Colonic mucosa (tissue), 4 donors: Measurements from ENCODE around the gene ITGA1. TPM values are rescaled to one million over a fixed set of nuclear protein-coding genes. Genes with fewer than 3 reads are reported as not detected.

ENCODE experiments used
- DNase-seq: peaks from one replicate; pipeline ENCODE4 v3.0.0-alpha.2; 2020
- H3K27ac ChIP-seq: fragments of 200-600 bp; one replicate; pipeline ENCODE4 v1.8.0; 2021
- H3K27me3 ChIP-seq: fragments of 200-600 bp; one replicate; pipeline ENCODE4 v1.8.0; 2021
- H3K36me3 ChIP-seq: fragments of 200-600 bp; one replicate; pipeline ENCODE4 v1.8.0; 2021
- H3K4me1 ChIP-seq: fragments of 200-600 bp; one replicate; pipeline ENCODE4 v1.8.0; 2021; ENCODE audit warnings: mild to moderate bottlenecking
- H3K4me3 ChIP-seq: fragments of 200-600 bp; one replicate; pipeline ENCODE4 v1.8.0; 2021
- H3K9ac ChIP-seq, 2 donors: one replicate each; pipeline ENCODE4 v1.7.0; 2013; ENCODE audit warnings: control low read depth in 2 of 2, low read depth in 2 of 2, low read length in 2 of 2
- H3K9me3 ChIP-seq: fragments of 200-600 bp; one replicate; pipeline ENCODE4 v1.8.0; 2021
- CTCF ChIP-seq: fragments of 200-600 bp; IDR thresholded peaks from one replicate; pipeline ENCODE4 v1.8.0; 2022; ENCODE audit warnings: antibody characterized with exemption, mild to moderate bottlenecking
- intact Hi-C: fragments of 100-400 bp; cut with DNase I; formaldehyde crosslinking; loops from one replicate; pipeline ENCODE4 v1.14.1; 2022
- total RNA-seq, 2 donors: library from RNA; stranded (reverse); fragmentation: NEBNext Ultra II Directional in 1 of 2; extraction: Animal tissue kit (Norgen Biotek cat#: 25700) in 1 of 2; gene quantifications; one replicate each; pipeline ENCODE4 v1.2.1, GENCODE V29; 2021
- donor health status: healthy.
- donor health status: DM: no; HTN: no; CAD: no.
- donor health status: DM: no; HTN: no; CAD: no.

Gene ITGA1
- total RNA-seq, 2 donors from 2014 or later, result 19.2 to 52.5 TPM

- peak overlapping the region; percentile 34 for H3K27ac ChIP-seq
- H3K27me3 ChIP-seq, result no peaks in the 10 kb centered on the region
- no peaks in the 10 kb centered on the region for H3K36me3 ChIP-seq
- no peak for TF ChIP-seq CTCF
- H3K9me3 ChIP-seq, result no peaks in the 10 kb centered on the region
- DNase-seq, result no peak
- intact Hi-C loops, result no loop called here
- no peak overlapping the region for H3K9ac ChIP-seq
- no peaks in the 10 kb centered on the region for H3K4me1 ChIP-seq
- no peak overlapping the region for H3K4me3 ChIP-seq
Observed at GRCh38 chr5:52809884-52810283, 22.2 kb downstream of the ITGA1 start.

- no peak for TF ChIP-seq CTCF
- Histone ChIP-seq H3K36me3 (no peaks in the 10 kb centered on the region), H3K9me3 (no peaks in the 10 kb centered on the region), H3K4me1 (no peaks in the 10 kb centered on the region), H3K9ac (no peak overlapping the region), H3K4me3 (no peak overlapping the region), H3K27ac (peak overlapping the region; percentile 34), H3K27me3 (no peaks in the 10 kb centered on the region)
- intact Hi-C loops, result no loop called here
- DNase-seq, result no peak
Observed at GRCh38 chr5:52810426-52810825, 22.7 kb downstream of the ITGA1 start.

GRCh38 chr5:52811067-52811749 is 23.5 kb downstream of the ITGA1 start:
- Histone ChIP-seq H3K4me1 (no peaks in the 10 kb centered on the region), H3K36me3 (no peaks in the 10 kb centered on the region), H3K4me3 (no peak overlapping the region), H3K27me3 (no peaks in the 10 kb centered on the region), H3K27ac (no peak overlapping the region), H3K9ac (no peak overlapping the region), H3K9me3 (no peaks in the 10 kb centered on the region)
- no peak for DNase-seq
- no peak for TF ChIP-seq CTCF
- intact Hi-C loops, result no loop called here

- no peaks in the 10 kb centered on the region for H3K4me1 ChIP-seq
- no peak overlapping the region for H3K9ac ChIP-seq
- H3K4me3 ChIP-seq, result no peak overlapping the region
- no peak for TF ChIP-seq CTCF
- no peak overlapping the region for H3K27ac ChIP-seq
- H3K27me3 ChIP-seq, result no peaks in the 10 kb centered on the region
- H3K9me3 ChIP-seq, result no peaks in the 10 kb centered on the region
- H3K36me3 ChIP-seq, result no peaks in the 10 kb centered on the region
- intact Hi-C loops, result no loop called here
- no peak for DNase-seq
Observed at GRCh38 chr5:52814352-52815148, 26.8 kb downstream of the ITGA1 start.

- H3K27me3 ChIP-seq, result no peaks in the 10 kb centered on the region
- no peak for DNase-seq
- TF ChIP-seq CTCF, result no peak
- no peaks in the 10 kb centered on the region for H3K36me3 ChIP-seq
- H3K4me3 ChIP-seq, result no peak overlapping the region
- no peaks in the 10 kb centered on the region for H3K4me1 ChIP-seq
- no peak overlapping the region for H3K9ac ChIP-seq
- no peaks in the 10 kb centered on the region for H3K9me3 ChIP-seq
- H3K27ac ChIP-seq, result no peak overlapping the region
- intact Hi-C loops, result no loop called here
Observed at GRCh38 chr5:52817818-52818217, 30.1 kb downstream of the ITGA1 start.
